ENCODE measurements around the gene GPR34.

GRCh38 chrX:41653125-41653524 is 35.6 kb upstream of the GPR34 start:
- TF ChIP-seq, protein P1, sequence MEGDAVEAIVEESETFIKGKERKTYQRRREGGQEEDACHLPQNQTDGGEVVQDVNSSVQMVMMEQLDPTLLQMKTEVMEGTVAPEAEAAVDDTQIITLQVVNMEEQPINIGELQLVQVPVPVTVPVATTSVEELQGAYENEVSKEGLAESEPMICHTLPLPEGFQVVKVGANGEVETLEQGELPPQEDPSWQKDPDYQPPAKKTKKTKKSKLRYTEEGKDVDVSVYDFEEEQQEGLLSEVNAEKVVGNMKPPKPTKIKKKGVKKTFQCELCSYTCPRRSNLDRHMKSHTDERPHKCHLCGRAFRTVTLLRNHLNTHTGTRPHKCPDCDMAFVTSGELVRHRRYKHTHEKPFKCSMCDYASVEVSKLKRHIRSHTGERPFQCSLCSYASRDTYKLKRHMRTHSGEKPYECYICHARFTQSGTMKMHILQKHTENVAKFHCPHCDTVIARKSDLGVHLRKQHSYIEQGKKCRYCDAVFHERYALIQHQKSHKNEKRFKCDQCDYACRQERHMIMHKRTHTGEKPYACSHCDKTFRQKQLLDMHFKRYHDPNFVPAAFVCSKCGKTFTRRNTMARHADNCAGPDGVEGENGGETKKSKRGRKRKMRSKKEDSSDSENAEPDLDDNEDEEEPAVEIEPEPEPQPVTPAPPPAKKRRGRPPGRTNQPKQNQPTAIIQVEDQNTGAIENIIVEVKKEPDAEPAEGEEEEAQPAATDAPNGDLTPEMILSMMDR (IDR thresholded peaks at IDR 0.05): no peak
- no peak for TF ChIP-seq ZFX (IDR thresholded peaks at IDR 0.05; ENCODE audit: borderline replicate concordance)
